Upper lobe of left lung (tissue), 4 donors: ENCODE measurements around the gene ADCY5.

ENCODE experiments used
- POLR2A ChIP-seq, 4 donors: fragments of 450-650 bp; IDR thresholded peaks; one replicate each; pipeline ENCODE4 v1.5.1; 2016 to 2017; ENCODE audit warnings: antibody characterized with exemption in 4 of 4, mild to moderate bottlenecking in 2 of 4
- TF ChIP-seq, protein P1 (sequence below), 6 experiments: fragments of 450-650 bp in 4 of 6; fragments of 200-600 bp in 2 of 6; sonication (generic) in 2 of 6; IDR thresholded peaks; one replicate each; pipeline ENCODE4 v1.5.1; 2016 to 2019; ENCODE audit warnings: antibody characterized with exemption in 6 of 6

- TF ChIP-seq, protein P1, sequence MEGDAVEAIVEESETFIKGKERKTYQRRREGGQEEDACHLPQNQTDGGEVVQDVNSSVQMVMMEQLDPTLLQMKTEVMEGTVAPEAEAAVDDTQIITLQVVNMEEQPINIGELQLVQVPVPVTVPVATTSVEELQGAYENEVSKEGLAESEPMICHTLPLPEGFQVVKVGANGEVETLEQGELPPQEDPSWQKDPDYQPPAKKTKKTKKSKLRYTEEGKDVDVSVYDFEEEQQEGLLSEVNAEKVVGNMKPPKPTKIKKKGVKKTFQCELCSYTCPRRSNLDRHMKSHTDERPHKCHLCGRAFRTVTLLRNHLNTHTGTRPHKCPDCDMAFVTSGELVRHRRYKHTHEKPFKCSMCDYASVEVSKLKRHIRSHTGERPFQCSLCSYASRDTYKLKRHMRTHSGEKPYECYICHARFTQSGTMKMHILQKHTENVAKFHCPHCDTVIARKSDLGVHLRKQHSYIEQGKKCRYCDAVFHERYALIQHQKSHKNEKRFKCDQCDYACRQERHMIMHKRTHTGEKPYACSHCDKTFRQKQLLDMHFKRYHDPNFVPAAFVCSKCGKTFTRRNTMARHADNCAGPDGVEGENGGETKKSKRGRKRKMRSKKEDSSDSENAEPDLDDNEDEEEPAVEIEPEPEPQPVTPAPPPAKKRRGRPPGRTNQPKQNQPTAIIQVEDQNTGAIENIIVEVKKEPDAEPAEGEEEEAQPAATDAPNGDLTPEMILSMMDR (IDR thresholded peaks at IDR 0.05), result no peak
- TF ChIP-seq POLR2A (IDR thresholded peaks at IDR 0.05), result no peak
Observed at GRCh38 chr3:123284399-123285010, 164.4 kb downstream of the ADCY5 start.
